ENCODE measurements around the gene KLHL22.

Gene KLHL22

GRCh38 chr22:20449819-20450550, 45.6 kb downstream of the KLHL22 start:
- DNase-seq (ENCODE audit: low read depth) = no peak

- DNase-seq (ENCODE audit: low read depth) = no peak
Observed at GRCh38 chr22:20448630-20449029, 47.0 kb downstream of the KLHL22 start.

- DNase-seq (ENCODE audit: low read depth) = no peak
Observed at GRCh38 chr22:20446383-20446970, 49.1 kb downstream of the KLHL22 start.

- no peak for DNase-seq (ENCODE audit: low read depth)
Observed at GRCh38 chr22:20444325-20444724, 51.3 kb downstream of the KLHL22 start.

GRCh38 chr22:20442485-20443284, 52.9 kb downstream of the KLHL22 start:
- no peak for DNase-seq (ENCODE audit: low read depth)

- no peak for DNase-seq (ENCODE audit: low read depth)
Observed at GRCh38 chr22:20441631-20442484, 53.7 kb downstream of the KLHL22 start.

- DNase-seq (ENCODE audit: low read depth) = no peak
Observed at GRCh38 chr22:20440637-20441591, 54.7 kb downstream of the KLHL22 start.

- no peak for DNase-seq (ENCODE audit: low read depth)
Observed at GRCh38 chr22:20439928-20440575, 55.5 kb downstream of the KLHL22 start.

- no peak for DNase-seq (ENCODE audit: low read depth)
Observed at GRCh38 chr22:20439556-20439927, 56.1 kb downstream of the KLHL22 start.

- DNase-seq (ENCODE audit: low read depth) = no peak
Observed at GRCh38 chr22:20438678-20439492, 56.7 kb downstream of the KLHL22 start.

- no peak for DNase-seq (ENCODE audit: low read depth)
Observed at GRCh38 chr22:20438427-20438677, 57.2 kb downstream of the KLHL22 start.

GRCh38 chr22:20437613-20438426, 57.8 kb downstream of the KLHL22 start, which contains the start of gene SCARF2:
Gene SCARF2 (minus strand): TSS chr22:20437825. CDS start chr22:20437754, 71 bp downstream.
- DNase-seq (ENCODE audit: low read depth) = no peak

- no peak for DNase-seq (ENCODE audit: low read depth)
Observed at GRCh38 chr22:20436768-20437612, 58.6 kb downstream of the KLHL22 start.

- DNase-seq (ENCODE audit: low read depth) = no peak
Observed at GRCh38 chr22:20436307-20436767, 59.3 kb downstream of the KLHL22 start.

- no peak for DNase-seq (ENCODE audit: low read depth)
Observed at GRCh38 chr22:20435436-20436306, 59.9 kb downstream of the KLHL22 start.

- DNase-seq (ENCODE audit: low read depth) = no peak
Observed at GRCh38 chr22:20434773-20435172, 60.8 kb downstream of the KLHL22 start.

- no peak for DNase-seq (ENCODE audit: low read depth)
Observed at GRCh38 chr22:20434264-20434751, 61.3 kb downstream of the KLHL22 start.

Data from non-pigmented ciliary epithelial cell (primary cell).